ENCODE results near the gene PLCH1. TPM values are rescaled to one million over a fixed set of nuclear protein-coding genes. Genes with fewer than 3 reads are reported as not detected.
"Not testable (repeated sequence)": the region's sequence is repeated elsewhere in the genome, so short reads cannot be mapped to it uniquely, and the experiment has no call there.

PLCH1 gene
- total RNA-seq, 1 donor from 2014 or later, result 0.25 TPM

GRCh38 chr3:155404486-155404885, 340.4 kb downstream of the PLCH1 start:
- Histone ChIP-seq H3K4me3 (no peak overlapping the region), H3K27ac (no peak overlapping the region), H3K4me1 (no peaks in the 10 kb centered on the region), H3K36me3 (no peaks in the 10 kb centered on the region), H3K9me3 (no peaks in the 10 kb centered on the region), H3K27me3 (no peaks in the 10 kb centered on the region)
- TF ChIP-seq CTCF (IDR thresholded peaks at IDR 0.05), result no peak
- TF ChIP-seq POLR2A (IDR thresholded peaks at IDR 0.05), result no peak
- no peak for TF ChIP-seq POLR2AphosphoS5 (IDR thresholded peaks at IDR 0.05; ENCODE audit: insufficient read depth in 1 of 2, low read depth in 1 of 2)
- no peak for DNase-seq (ENCODE audit: extremely low spot score in 2 of 2)
- intact Hi-C loops (cut with DNase I), result no loop called here

- Histone ChIP-seq H3K27me3 (no peaks in the 10 kb centered on the region), H3K4me3 (no peak overlapping the region), H3K36me3 (no peaks in the 10 kb centered on the region), H3K9me3 (no peaks in the 10 kb centered on the region), H3K27ac (no peak overlapping the region), H3K4me1 (no peaks in the 10 kb centered on the region)
- no peak for DNase-seq (ENCODE audit: extremely low spot score in 2 of 2)
- intact Hi-C loops (cut with DNase I), result no loop called here
- TF ChIP-seq POLR2AphosphoS5 (IDR thresholded peaks at IDR 0.05; ENCODE audit: insufficient read depth in 1 of 2, low read depth in 1 of 2) (no peak), CTCF (IDR thresholded peaks at IDR 0.05) (no peak), POLR2A (IDR thresholded peaks at IDR 0.05) (no peak)
Measured at GRCh38 chr3:155402656-155403055, 342.2 kb downstream of the PLCH1 start.

GRCh38 chr3:155398046-155398445, 346.8 kb downstream of the PLCH1 start:
- no peak for DNase-seq (ENCODE audit: extremely low spot score in 2 of 2)
- no peak overlapping the region for H3K27ac ChIP-seq
- H3K4me3 ChIP-seq, result no peak overlapping the region
- no peaks in the 10 kb centered on the region for H3K36me3 ChIP-seq
- no peaks in the 10 kb centered on the region for H3K27me3 ChIP-seq
- no peaks in the 10 kb centered on the region for H3K9me3 ChIP-seq
- intact Hi-C loops (cut with DNase I), result no loop called here
- no peak for TF ChIP-seq POLR2A (IDR thresholded peaks at IDR 0.05)
- no peak for TF ChIP-seq CTCF (IDR thresholded peaks at IDR 0.05)
- TF ChIP-seq POLR2AphosphoS5 (IDR thresholded peaks at IDR 0.05; ENCODE audit: insufficient read depth in 1 of 2, low read depth in 1 of 2), result no peak
- H3K4me1 ChIP-seq, result no peaks in the 10 kb centered on the region

- H3K27me3 ChIP-seq; H3K9me3 ChIP-seq; intact Hi-C loops (cut with DNase I): not testable (repeated sequence)
Measured at GRCh38 chr3:155394896-155395295, 350.0 kb downstream of the PLCH1 start.

GRCh38 chr3:155394240-155394639, 350.6 kb downstream of the PLCH1 start:
- intact Hi-C loops (cut with DNase I), result no loop called here
- no peak for DNase-seq (ENCODE audit: extremely low spot score in 2 of 2)

More at GRCh38 chr3:155394896-155395295, 350.0 kb downstream of the PLCH1 start:
- not testable (repeated sequence) for H3K27ac ChIP-seq; H3K4me3 ChIP-seq; H3K36me3 ChIP-seq; DNase-seq (ENCODE audit: extremely low spot score in 2 of 2)
- H3K4me1 ChIP-seq, result peaks cover 25% of the 10 kb centered on the region

More at GRCh38 chr3:155394240-155394639, 350.6 kb downstream of the PLCH1 start:
- no peaks in the 10 kb centered on the region for H3K36me3 ChIP-seq
- TF ChIP-seq CTCF (IDR thresholded peaks at IDR 0.05) (no peak), POLR2AphosphoS5 (IDR thresholded peaks at IDR 0.05; ENCODE audit: insufficient read depth in 1 of 2, low read depth in 1 of 2) (no peak), POLR2A (IDR thresholded peaks at IDR 0.05) (no peak)
- no peaks in the 10 kb centered on the region for H3K9me3 ChIP-seq
- H3K4me1 ChIP-seq, result peaks cover 27% of the 10 kb centered on the region
- no peak overlapping the region for H3K4me3 ChIP-seq
- no peak overlapping the region for H3K27ac ChIP-seq
- H3K27me3 ChIP-seq, result no peaks in the 10 kb centered on the region
